Trophoblast cell (in vitro differentiated cells and primary cell): ENCODE measurements around the gene ACVRL1.
A peak's percentile ranks its signal among the peaks of the same experiment; 100 is the strongest.

Experiments
- DNase-seq, 2 donors: peaks; one replicate each; pipeline ENCODE4 v3.0.0-alpha.2; 2016
- H2AFZ ChIP-seq: 2 replicates; pipeline ENCODE4 v1.6.1; 2013; ENCODE audit warnings: low read length, moderate library complexity, mild to moderate bottlenecking; ENCODE audit not compliant: insufficient read depth, poor library complexity
- H2AK5ac ChIP-seq: 2 replicates; pipeline ENCODE4 v1.6.1; 2013; ENCODE audit warnings: mild to moderate bottlenecking, low read length
- H2BK120ac ChIP-seq: 2 replicates; pipeline ENCODE4 v1.6.1; 2013; ENCODE audit warnings: low read length, mild to moderate bottlenecking, moderate library complexity; ENCODE audit not compliant: insufficient read depth, poor library complexity
- H2BK12ac ChIP-seq: 2 replicates; pipeline ENCODE4 v1.6.1; 2013; ENCODE audit warnings: mild to moderate bottlenecking, low read length, moderate library complexity
- H2BK5ac ChIP-seq: 2 replicates; pipeline ENCODE4 v1.6.1; 2013; ENCODE audit warnings: low read length, low read depth, moderate library complexity, mild to moderate bottlenecking; ENCODE audit not compliant: poor library complexity
- H3K14ac ChIP-seq: 2 replicates; pipeline ENCODE4 v1.6.1; 2013; ENCODE audit warnings: mild to moderate bottlenecking, low read length
- H3K18ac ChIP-seq: 2 replicates; pipeline ENCODE4 v1.6.1; 2013; ENCODE audit warnings: mild to moderate bottlenecking, low read length
- H3K23ac ChIP-seq: 2 replicates; pipeline ENCODE4 v1.6.1; 2013; ENCODE audit warnings: low read length
- H3K27ac ChIP-seq: 2 replicates; pipeline ENCODE4 v1.5.1; 2013; ENCODE audit warnings: low read depth, mild to moderate bottlenecking, inconsistent platforms, low read length, moderate library complexity
- H3K27me3 ChIP-seq: 2 replicates; pipeline ENCODE4 v1.6.1; 2013; ENCODE audit warnings: inconsistent platforms, mild to moderate bottlenecking, low read length, moderate library complexity; ENCODE audit not compliant: insufficient read depth
- H3K36me3 ChIP-seq, 2 experiments: 1 replicate in 1 of 2; 2 replicates in 1 of 2; pipeline ENCODE4 v1.6.1; 2013; ENCODE audit warnings: low read length in 2 of 2, mild to moderate bottlenecking in 2 of 2, moderate library complexity in 1 of 2; ENCODE audit not compliant: insufficient read depth in 2 of 2, control insufficient read depth in 1 of 2
- H3K4ac ChIP-seq: 2 replicates; pipeline ENCODE4 v1.6.1; 2013; ENCODE audit warnings: low read depth, mild to moderate bottlenecking, low read length, moderate library complexity
- H3K4me1 ChIP-seq, 2 experiments: 1 replicate in 1 of 2; 2 replicates in 1 of 2; pipeline ENCODE4 v1.6.1; 2013; ENCODE audit warnings: low read length in 2 of 2, mild to moderate bottlenecking in 2 of 2, moderate library complexity in 1 of 2; ENCODE audit not compliant: insufficient read depth in 2 of 2, control insufficient read depth in 1 of 2
- H3K4me2 ChIP-seq: 2 replicates; pipeline ENCODE4 v1.6.1; 2013; ENCODE audit warnings: inconsistent platforms, mild to moderate bottlenecking, low read length, moderate library complexity
- H3K4me3 ChIP-seq: 2 replicates; pipeline ENCODE4 v1.5.1; 2013; ENCODE audit warnings: mild to moderate bottlenecking, low read depth, low read length, inconsistent platforms
- H3K79me1 ChIP-seq: one replicate; pipeline ENCODE4 v1.6.1; 2013; ENCODE audit warnings: low read length
- H3K79me2 ChIP-seq: 2 replicates; pipeline ENCODE4 v1.6.1; 2013; ENCODE audit warnings: low read length, mild to moderate bottlenecking; ENCODE audit not compliant: control insufficient read depth, insufficient read depth, poor library complexity
- H3K9ac ChIP-seq: 2 replicates; pipeline ENCODE4 v1.6.1; 2013; ENCODE audit warnings: mild to moderate bottlenecking, low read length
- H3K9me3 ChIP-seq: 2 replicates; pipeline ENCODE4 v1.6.1; 2013; ENCODE audit warnings: low read depth, mild to moderate bottlenecking, control low read depth, inconsistent platforms, low read length; ENCODE audit not compliant: insufficient read depth
- H4K12ac ChIP-seq: 2 replicates; pipeline ENCODE4 v1.6.1; 2013; ENCODE audit warnings: low read depth, mild to moderate bottlenecking, low read length, moderate library complexity
- H4K8ac ChIP-seq: 2 replicates; pipeline ENCODE4 v1.6.1; 2013; ENCODE audit warnings: low read depth, mild to moderate bottlenecking, low read length, moderate library complexity
- H4K91ac ChIP-seq: one replicate; pipeline ENCODE4 v1.6.1; 2013; ENCODE audit warnings: low read depth, mild to moderate bottlenecking, low read length, moderate library complexity
- WGBS: extraction: QIAGEN DNeasy Blood & Tissue Kit; methylation state at CpG from one replicate; pipeline ENCODE4 v1.1.7; 2013; ENCODE audit warnings: missing lambda C conversion rate; ENCODE audit not compliant: insufficient read length, insufficient coverage; ENCODE audit errors: extremely low coverage; 5-methylcytosine and 5-hydroxymethylcytosine counted together

The ACVRL1 gene

DNA sequence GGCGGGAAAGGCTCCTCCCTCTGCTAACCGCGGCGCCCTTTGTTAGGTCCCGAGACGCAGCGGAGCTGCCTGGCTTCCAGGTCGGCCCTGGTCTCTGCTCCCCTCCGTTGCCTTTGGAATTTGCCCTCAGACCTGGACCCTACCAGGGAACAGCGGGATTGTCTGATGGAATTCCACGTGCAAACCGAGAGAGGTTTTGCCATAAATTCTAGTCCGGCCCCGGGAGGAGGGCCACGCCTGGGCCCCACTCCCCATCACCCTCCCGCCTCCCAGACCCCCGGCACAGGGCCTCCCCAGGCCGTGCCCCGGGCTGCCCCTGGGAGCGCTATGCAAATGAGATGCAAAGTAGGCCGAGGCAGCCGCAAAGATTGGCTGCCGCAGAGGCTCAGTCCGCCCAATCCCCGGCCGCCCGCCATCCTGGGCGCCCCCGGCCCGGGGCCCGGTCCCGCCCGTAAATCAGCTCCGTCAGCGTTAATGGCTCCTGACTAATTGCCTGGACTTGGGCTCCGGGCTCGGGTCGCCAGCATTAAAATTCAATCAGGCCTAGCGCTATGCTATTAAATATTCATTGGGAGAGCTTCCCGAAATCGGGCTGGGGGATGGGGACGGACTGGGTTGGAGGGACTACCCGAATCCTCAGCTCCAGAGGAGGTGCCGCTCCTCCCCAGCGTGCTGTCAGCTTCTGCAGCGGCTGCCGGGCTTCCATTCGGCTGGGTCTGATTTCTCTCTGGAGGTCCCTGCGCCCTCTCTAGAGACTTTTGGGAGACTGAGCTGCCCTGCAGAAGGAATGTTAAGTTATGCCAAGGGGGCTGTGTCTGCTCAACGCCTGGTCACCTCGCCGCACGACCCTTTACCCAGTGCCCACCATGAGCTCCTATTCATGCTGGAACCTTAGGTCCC is 43.1 kb upstream of the ACVRL1 start:
- Histone ChIP-seq H3K4me2 (peak overlapping the region; percentile 73), H4K8ac (peak overlapping the region; percentile 72), H4K12ac (peak overlapping the region; percentile 67), H3K9me3 (no peaks in the 10 kb centered on the region), H3K9ac (peak overlapping the region; percentile 42), H2BK120ac (peak overlapping the region; percentile 93), H3K18ac (peak overlapping the region; percentile 82), H3K27ac (peak overlapping the region; percentile 96), H2BK5ac (peak overlapping the region; percentile 90), H3K79me1 (peaks cover 30% of the 10 kb centered on the region), H2BK12ac (peak overlapping the region; percentile 96), H3K4me3 (peak overlapping the region; percentile 44), H2AFZ (peak overlapping the region; percentile 43), H3K14ac (peak overlapping the region; percentile 94), H3K27me3 (no peaks in the 10 kb centered on the region), H3K36me3 (no peaks in the 10 kb centered on the region), H3K4me1 (peaks cover 31 to 39% of the 10 kb centered on the region in 2 experiments), H3K23ac (no peak overlapping the region), H4K91ac (peak overlapping the region; percentile 96), H2AK5ac (peak overlapping the region; percentile 80), H3K4ac (peak overlapping the region; percentile 76), H3K79me2 (no peaks in the 10 kb centered on the region)
- DNase-seq, result no peak
- no CpG with 5 or more reads among the region's 53 CpGs for WGBS

DNA sequence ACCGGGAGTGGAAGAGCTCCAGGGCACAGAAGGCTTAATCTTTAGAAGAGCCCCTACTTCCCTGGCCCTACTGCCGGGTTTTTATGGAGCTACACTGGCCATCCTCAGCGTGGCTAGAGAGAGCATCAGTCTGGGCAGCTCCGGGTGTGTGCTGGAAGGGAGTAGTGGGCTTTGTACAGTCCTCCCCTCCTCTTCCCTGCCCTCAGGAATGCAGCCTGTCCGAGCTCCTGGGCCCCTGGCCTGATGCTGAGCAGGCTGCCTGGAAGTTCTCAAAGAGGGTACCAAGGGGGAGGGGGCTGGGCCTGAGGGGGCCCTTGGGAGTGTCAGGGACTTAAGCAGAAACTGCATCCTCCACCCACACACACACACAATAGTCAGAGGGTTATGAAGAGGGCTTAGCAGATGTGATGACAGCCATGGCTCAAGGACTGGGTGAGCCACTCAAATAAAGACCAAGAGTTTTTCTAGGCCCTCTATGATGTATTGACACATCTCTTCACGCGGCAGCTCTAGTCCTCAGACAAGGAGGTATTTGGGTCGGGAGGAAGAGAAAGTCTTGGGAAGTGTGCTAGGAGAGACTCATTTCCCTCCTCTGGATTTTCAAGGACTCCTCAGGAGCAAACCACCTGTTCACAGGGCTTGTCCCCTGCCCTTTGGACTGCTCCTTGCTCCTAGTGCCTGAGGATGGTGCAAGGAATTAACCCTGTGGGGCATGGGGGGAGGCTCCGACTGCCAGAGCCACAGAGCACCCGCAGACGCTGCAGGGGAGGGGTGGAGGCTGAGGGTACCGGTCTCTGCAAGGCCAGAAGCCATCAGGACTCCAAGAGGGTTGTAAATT is 42.3 kb upstream of the ACVRL1 start:
- no CpG with 5 or more reads among the region's 12 CpGs for WGBS
- Histone ChIP-seq H2BK120ac (peak overlapping the region; percentile 93), H3K18ac (peak overlapping the region; percentile 82), H4K12ac (peak overlapping the region; percentile 67), H3K79me2 (no peaks in the 10 kb centered on the region), H4K91ac (peak overlapping the region; percentile 96), H2BK12ac (peak overlapping the region; percentile 96), H3K4me3 (no peak overlapping the region), H2AFZ (peak overlapping the region; percentile 43), H2BK5ac (peak overlapping the region; percentile 90), H2AK5ac (peak overlapping the region; percentile 80), H3K4ac (peak overlapping the region; percentile 76), H3K4me1 (peaks cover 37 to 45% of the 10 kb centered on the region in 2 experiments), H3K4me2 (peak overlapping the region; percentile 73), H3K27ac (peak overlapping the region; percentile 96), H4K8ac (peak overlapping the region; percentile 72), H3K9me3 (no peaks in the 10 kb centered on the region), H3K9ac (peak overlapping the region; percentile 42), H3K27me3 (no peaks in the 10 kb centered on the region), H3K79me1 (peaks cover 34% of the 10 kb centered on the region), H3K36me3 (no peaks in the 10 kb centered on the region), H3K14ac (peak overlapping the region; percentile 94), H3K23ac (no peak overlapping the region)
- DNase-seq, result no peak

DNA sequence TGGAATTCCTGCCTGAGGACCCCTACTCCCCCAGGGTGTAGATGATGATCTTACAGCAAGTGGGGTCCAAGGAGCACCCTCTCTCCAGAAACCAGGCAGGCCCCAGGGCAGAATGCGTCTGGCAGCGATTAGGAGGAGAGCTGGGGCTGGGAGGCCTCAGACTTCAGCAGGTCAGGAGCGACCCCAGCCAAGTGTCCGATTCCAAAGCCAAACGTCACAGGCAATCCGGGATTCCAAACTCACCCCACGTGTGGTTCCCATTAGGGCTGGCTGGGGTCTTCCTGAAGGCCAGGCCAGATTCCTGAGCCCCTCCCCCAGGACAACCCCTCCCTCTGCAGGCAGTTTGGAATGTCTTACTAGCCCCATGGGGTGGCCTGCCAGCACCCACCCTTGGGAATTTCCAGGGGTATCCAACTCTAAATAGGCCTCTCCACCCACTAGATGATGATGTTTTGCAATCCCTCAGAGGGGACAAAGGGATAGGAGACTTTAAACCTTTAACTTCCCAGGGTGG is 41.5 kb upstream of the ACVRL1 start:
- H3K27ac ChIP-seq, result peak overlapping the region; percentile 73
- H3K27me3 ChIP-seq, result no peaks in the 10 kb centered on the region
- H3K4me3 ChIP-seq, result no peak overlapping the region
- no peak overlapping the region for H3K23ac ChIP-seq
- peaks cover 39 to 49% of the 10 kb centered on the region in 2 experiments for H3K4me1 ChIP-seq
- no peak for DNase-seq
- H3K79me2 ChIP-seq, result no peaks in the 10 kb centered on the region
- H3K9me3 ChIP-seq, result no peaks in the 10 kb centered on the region
- H2BK12ac ChIP-seq, result peak overlapping the region; percentile 39
- H3K79me1 ChIP-seq, result peaks cover 34% of the 10 kb centered on the region
- no peak overlapping the region for H3K4ac ChIP-seq
- H4K8ac ChIP-seq, result peak overlapping the region; percentile 17
- H2AFZ ChIP-seq, result no peak overlapping the region
- no peaks in the 10 kb centered on the region for H3K36me3 ChIP-seq
- H3K18ac ChIP-seq, result no peak overlapping the region
- H2BK5ac ChIP-seq, result peak overlapping the region; percentile 52
- no peak overlapping the region for H2AK5ac ChIP-seq
- H3K9ac ChIP-seq, result no peak overlapping the region
- WGBS, result no CpG with 5 or more reads among the region's 7 CpGs
- peak overlapping the region; percentile 26 for H2BK120ac ChIP-seq
- H3K14ac ChIP-seq, result no peak overlapping the region
- no peak overlapping the region for H4K12ac ChIP-seq
- H3K4me2 ChIP-seq, result peak overlapping the region; percentile 73
- peak overlapping the region; percentile 96 for H4K91ac ChIP-seq

DNA sequence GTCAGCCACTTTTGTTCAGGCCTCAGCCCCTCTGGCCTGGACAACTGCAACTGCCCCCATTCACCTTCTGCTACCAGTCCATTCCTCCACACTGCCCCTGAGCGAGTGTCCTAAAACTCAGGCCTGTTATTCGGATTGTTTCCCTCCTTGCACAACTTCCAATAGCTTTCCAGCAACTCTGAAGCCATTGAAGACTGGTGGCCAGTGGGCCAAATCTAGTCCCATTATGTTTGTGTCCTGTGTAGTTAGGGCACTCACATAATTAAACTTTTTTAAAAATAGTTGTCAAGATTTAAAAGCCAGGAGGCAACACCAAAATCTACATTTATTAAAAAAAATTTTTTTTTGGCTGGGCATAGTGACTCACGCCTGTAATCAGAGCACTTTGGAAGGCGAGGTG is 41.0 kb upstream of the ACVRL1 start:
- Histone ChIP-seq H2AK5ac (no peak overlapping the region), H3K79me2 (no peaks in the 10 kb centered on the region), H3K23ac (no peak overlapping the region), H3K4me3 (no peak overlapping the region), H3K9me3 (no peaks in the 10 kb centered on the region), H3K79me1 (peaks cover 34% of the 10 kb centered on the region), H4K12ac (no peak overlapping the region), H3K27ac (peak overlapping the region; percentile 73), H2AFZ (no peak overlapping the region), H3K18ac (no peak overlapping the region), H4K8ac (peak overlapping the region; percentile 11), H3K27me3 (no peaks in the 10 kb centered on the region), H3K14ac (peak overlapping the region; percentile 7), H2BK12ac (peak overlapping the region; percentile 39), H2BK5ac (peak overlapping the region; percentile 52), H4K91ac (peak overlapping the region; percentile 49), H3K4ac (no peak overlapping the region), H3K4me2 (no peak overlapping the region), H3K9ac (no peak overlapping the region), H2BK120ac (peak overlapping the region; percentile 15), H3K36me3 (no peaks in the 10 kb centered on the region), H3K4me1 (peaks cover 39 to 49% of the 10 kb centered on the region in 2 experiments)
- WGBS, result no CpG with 5 or more reads among the region's 4 CpGs
- DNase-seq, result no peak
